Head of caudate nucleus (tissue), 42 donors: Measurements from ENCODE around the gene EYA4.
A peak's percentile ranks its signal among the peaks of the same experiment; 100 is the strongest.
"Not testable (repeated sequence)": the region's sequence is repeated elsewhere in the genome, so short reads cannot be mapped to it uniquely, and the experiment has no call there.

ENCODE experiments used
- DNase-seq, 42 donors: peaks; one replicate each; pipeline versions ENCODE4 v3.0.0 to v3.0.0-alpha.2; 2020 to 2021; ENCODE audit warnings: mixed read lengths in 7 of 42
- intact Hi-C: fragments of 100-400 bp; cut with DNase I; formaldehyde crosslinking; loops from one replicate; pipeline ENCODE4 v1.15.0; 2022

Gene EYA4

GRCh38 chr6:133542056-133542821, 301.1 kb downstream of the EYA4 start:
- no peak for DNase-seq
- intact Hi-C loops: no loop called here

GRCh38 chr6:133544419-133544818, 303.3 kb downstream of the EYA4 start:
- intact Hi-C loops: no loop called here
- no peak for DNase-seq

GRCh38 chr6:133546098-133546497, 304.9 kb downstream of the EYA4 start:
- no peak for DNase-seq
- intact Hi-C loops: no loop called here

GRCh38 chr6:133547136-133547535, 306.0 kb downstream of the EYA4 start:
- DNase-seq: no peak
- intact Hi-C loops: no loop called here

GRCh38 chr6:133548423-133549159, 307.4 kb downstream of the EYA4 start:
- DNase-seq: no peak
- intact Hi-C loops: no loop called here

GRCh38 chr6:133549371-133549801, 308.2 kb downstream of the EYA4 start:
- intact Hi-C loops: no loop called here

GRCh38 chr6:133550026-133550425, 308.9 kb downstream of the EYA4 start:
- DNase-seq: no peak
- intact Hi-C loops: loop anchor here (10.0 kb wide), 1 partner anchor 715 kb away; no protein-coding TSS in a partner anchor

More at GRCh38 chr6:133549371-133549801, 308.2 kb downstream of the EYA4 start:
- no peak for DNase-seq

- no peak for DNase-seq
- intact Hi-C loops: loop anchor here (10.0 kb wide), 1 partner anchor 717 kb away; no protein-coding TSS in a partner anchor
These were observed 310.3 kb downstream of the EYA4 start for GRCh38 chr6:133551436-133551835.

GRCh38 chr6:133551847-133552341, 310.7 kb downstream of the EYA4 start:
- no peak for DNase-seq
- intact Hi-C loops: loop anchor here (10.0 kb wide), 1 partner anchor 717 kb away; no protein-coding TSS in a partner anchor

GRCh38 chr6:133553652-133554051, 312.5 kb downstream of the EYA4 start:
- intact Hi-C loops: loop anchor here (10.0 kb wide), 1 partner anchor 719 kb away; no protein-coding TSS in a partner anchor
- DNase-seq: peak in 30 of 42 donors; percentile 19 to 77 (median 50)

- not testable (repeated sequence) for DNase-seq
- intact Hi-C loops: loop anchor here (10.0 kb wide), 1 partner anchor 719 kb away; no protein-coding TSS in a partner anchor
These were observed 313.0 kb downstream of the EYA4 start for GRCh38 chr6:133554121-133554520.

- DNase-seq: no peak
- intact Hi-C loops: loop anchor here (10.0 kb wide), 1 partner anchor 721 kb away; no protein-coding TSS in a partner anchor
These were observed 314.5 kb downstream of the EYA4 start for GRCh38 chr6:133555685-133556084.

GRCh38 chr6:133559926-133560325, 318.8 kb downstream of the EYA4 start:
- DNase-seq: no peak

GRCh38 chr6:133567636-133568035, 326.5 kb downstream of the EYA4 start:
- intact Hi-C loops: loop anchor here (2.0 to 10.0 kb wide), 2 partner anchors 349 to 527 kb away; no protein-coding TSS in a partner anchor
- no peak for DNase-seq

More at GRCh38 chr6:133559926-133560325, 318.8 kb downstream of the EYA4 start:
- intact Hi-C loops: loop anchor here (10.0 kb wide), 2 partner anchors 535 to 725 kb away; no protein-coding TSS in a partner anchor

GRCh38 chr6:133568970-133569889, 328.1 kb downstream of the EYA4 start:
- intact Hi-C loops: loop anchor here (2.0 to 10.0 kb wide), 2 partner anchors 348 to 526 kb away; no protein-coding TSS in a partner anchor
- DNase-seq: peak; percentile 19 to 87 (median 55)

GRCh38 chr6:133571681-133572080, 330.5 kb downstream of the EYA4 start:
- intact Hi-C loops: no loop called here
- DNase-seq: no peak

- intact Hi-C loops: no loop called here
- no peak for DNase-seq
These were observed 336.7 kb downstream of the EYA4 start for GRCh38 chr6:133577851-133578250.
